Activated naive CD8-positive, alpha-beta T cell treated with anti-CD3 and anti-CD28 coated beads, Interleukin-2, amount 50 U/mL, for 24 hours (primary cell): ENCODE measurements around the gene PIEZO2.
A peak's percentile ranks its signal among the peaks of the same experiment; 100 is the strongest.

Experiments used
- ATAC-seq: fragments of 150-1000 bp; cut with Tn5 transposase; one replicate; pipeline ENCODE4 v1.10.0; 2021
- DNase-seq: peaks from one replicate; pipeline ENCODE4 v3.0.0; 2021
- H3K27ac Mint-ChIP-seq: one replicate; pipeline ENCODE4 v1.8.0; 2021; ENCODE audit warnings: mild to moderate bottlenecking, mixed read lengths
- H3K27me3 Mint-ChIP-seq: one replicate; pipeline ENCODE4 v1.8.0; 2021; ENCODE audit warnings: mixed read lengths
- H3K36me3 Mint-ChIP-seq: one replicate; pipeline ENCODE4 v1.8.0; 2021; ENCODE audit warnings: low read depth, mixed read lengths
- H3K4me1 Mint-ChIP-seq: one replicate; pipeline ENCODE4 v1.8.0; 2021; ENCODE audit warnings: mixed read lengths
- H3K4me3 Mint-ChIP-seq: one replicate; pipeline ENCODE4 v1.8.0; 2021; ENCODE audit warnings: mild to moderate bottlenecking, moderate library complexity, mixed read lengths
- H3K9me3 Mint-ChIP-seq: one replicate; pipeline ENCODE4 v1.8.0; 2021; ENCODE audit warnings: mixed read lengths

PIEZO2 gene

GRCh38 chr18:10726198-10727068 lies 422.9 kb downstream of the PIEZO2 start:
- Mint-ChIP-seq H3K36me3 (no peaks in the 10 kb centered on the region), H3K4me3 (no peak overlapping the region), H3K4me1 (peaks cover 3% of the 10 kb centered on the region), H3K27ac (no peak overlapping the region), H3K27me3 (peaks cover 19% of the 10 kb centered on the region), H3K9me3 (no peaks in the 10 kb centered on the region)
- no peak for DNase-seq
- ATAC-seq, result peak; percentile 33

DNA sequence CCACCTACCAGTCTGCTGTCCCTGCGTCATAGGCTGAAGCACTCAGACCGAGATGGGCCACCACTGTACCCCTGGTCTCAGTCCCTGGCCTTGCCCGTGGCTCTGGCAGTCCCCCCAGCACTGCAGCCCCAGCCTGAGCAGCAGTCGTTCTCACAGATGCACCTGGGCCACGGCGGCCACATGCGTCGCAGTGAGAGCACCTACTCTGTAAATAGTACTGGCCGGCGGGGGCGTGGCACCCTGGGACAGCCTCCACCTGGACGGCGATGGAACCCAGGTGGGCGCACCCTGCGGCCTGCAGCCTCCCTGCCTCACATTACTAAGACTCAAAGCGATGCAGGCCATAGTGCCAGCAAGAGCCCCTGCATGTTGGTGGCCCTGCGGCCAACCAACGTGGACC lies 424.7 kb downstream of the PIEZO2 start:
- no peak for ATAC-seq
- Mint-ChIP-seq H3K27me3 (peaks cover 20% of the 10 kb centered on the region), H3K4me3 (no peak overlapping the region), H3K9me3 (no peaks in the 10 kb centered on the region), H3K27ac (no peak overlapping the region), H3K36me3 (no peaks in the 10 kb centered on the region), H3K4me1 (peaks cover 3% of the 10 kb centered on the region)
- no peak for DNase-seq

DNA sequence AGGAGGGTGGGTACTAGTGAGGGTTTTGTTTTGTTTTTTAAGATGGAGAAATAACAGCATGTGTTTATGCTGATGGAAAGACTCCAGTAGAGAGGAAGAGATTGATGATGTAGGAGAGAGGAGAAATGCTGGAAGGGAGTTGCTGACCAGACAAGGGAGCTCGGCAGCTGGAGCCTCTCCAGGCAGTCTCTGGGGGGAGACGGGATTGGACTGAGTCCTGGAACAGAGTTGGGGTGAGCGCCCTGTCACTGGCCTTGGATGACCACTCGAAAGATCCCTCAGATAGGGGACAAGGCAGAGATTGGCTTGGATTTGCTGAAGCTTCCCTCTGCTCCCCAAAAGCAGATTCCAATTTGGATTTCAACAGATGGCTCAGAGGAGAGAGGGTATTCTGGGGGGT lies 425.9 kb downstream of the PIEZO2 start:
- H3K4me3 Mint-ChIP-seq, result no peak overlapping the region
- no peak for ATAC-seq
- DNase-seq, result no peak
- no peaks in the 10 kb centered on the region for H3K36me3 Mint-ChIP-seq
- H3K27me3 Mint-ChIP-seq, result peaks cover 20% of the 10 kb centered on the region
- H3K9me3 Mint-ChIP-seq, result no peaks in the 10 kb centered on the region
- H3K27ac Mint-ChIP-seq, result no peak overlapping the region
- peaks cover 3% of the 10 kb centered on the region for H3K4me1 Mint-ChIP-seq

GRCh38 chr18:10718809-10719208 lies 430.6 kb downstream of the PIEZO2 start:
- Mint-ChIP-seq H3K4me1 (no peaks in the 10 kb centered on the region), H3K4me3 (no peak overlapping the region), H3K36me3 (no peaks in the 10 kb centered on the region), H3K27ac (no peak overlapping the region), H3K27me3 (peaks cover 8% of the 10 kb centered on the region), H3K9me3 (no peaks in the 10 kb centered on the region)
- no peak for DNase-seq
- ATAC-seq, result no peak

DNA sequence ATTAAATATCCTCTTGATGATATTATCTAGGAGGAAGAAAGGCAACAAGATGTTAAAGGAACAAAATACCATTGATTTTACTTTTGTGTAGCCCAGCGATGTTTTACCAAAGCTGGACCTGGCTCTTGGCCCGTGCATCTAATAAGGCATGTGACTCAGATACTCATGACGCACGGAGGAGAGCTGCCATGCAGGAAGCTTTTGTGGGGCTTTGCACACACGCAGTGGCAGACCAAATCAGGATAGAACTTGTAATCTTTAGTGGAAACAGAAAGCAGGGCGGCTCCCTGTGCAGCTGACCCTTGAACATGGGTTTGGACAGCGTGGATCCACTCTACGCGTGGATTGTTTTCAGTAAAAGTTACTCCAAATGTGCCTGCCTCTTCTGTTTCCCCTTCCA lies 433.6 kb downstream of the PIEZO2 start:
- no peaks in the 10 kb centered on the region for H3K27me3 Mint-ChIP-seq
- H3K9me3 Mint-ChIP-seq, result no peaks in the 10 kb centered on the region
- no peak overlapping the region for H3K4me3 Mint-ChIP-seq
- H3K36me3 Mint-ChIP-seq, result no peaks in the 10 kb centered on the region
- no peak overlapping the region for H3K27ac Mint-ChIP-seq
- ATAC-seq (no peak), DNase-seq (no peak)
- H3K4me1 Mint-ChIP-seq, result no peaks in the 10 kb centered on the region

- Mint-ChIP-seq H3K36me3 (no peaks in the 10 kb centered on the region), H3K4me1 (no peaks in the 10 kb centered on the region), H3K4me3 (no peak overlapping the region), H3K27ac (no peak overlapping the region), H3K9me3 (no peaks in the 10 kb centered on the region), H3K27me3 (no peaks in the 10 kb centered on the region)
- no peak for DNase-seq
- no peak for ATAC-seq
These were observed 436.0 kb downstream of the PIEZO2 start for GRCh38 chr18:10713409-10713808.

GRCh38 chr18:10707294-10707693 lies 442.1 kb downstream of the PIEZO2 start:
- Mint-ChIP-seq H3K27ac (no peak overlapping the region), H3K9me3 (no peaks in the 10 kb centered on the region), H3K4me1 (no peaks in the 10 kb centered on the region), H3K4me3 (no peak overlapping the region), H3K27me3 (no peaks in the 10 kb centered on the region), H3K36me3 (no peaks in the 10 kb centered on the region)
- DNase-seq, result no peak
- no peak for ATAC-seq

- no peak overlapping the region for H3K27ac Mint-ChIP-seq
- no peak overlapping the region for H3K4me3 Mint-ChIP-seq
- no peaks in the 10 kb centered on the region for H3K36me3 Mint-ChIP-seq
- ATAC-seq (no peak), DNase-seq (no peak)
- no peaks in the 10 kb centered on the region for H3K9me3 Mint-ChIP-seq
- no peaks in the 10 kb centered on the region for H3K27me3 Mint-ChIP-seq
- no peaks in the 10 kb centered on the region for H3K4me1 Mint-ChIP-seq
These were observed 443.6 kb downstream of the PIEZO2 start for GRCh38 chr18:10705786-10706185.

GRCh38 chr18:10705291-10705690 lies 444.1 kb downstream of the PIEZO2 start:
- DNase-seq, result no peak
- no peak for ATAC-seq
- Mint-ChIP-seq H3K4me1 (no peaks in the 10 kb centered on the region), H3K36me3 (no peaks in the 10 kb centered on the region), H3K27ac (no peak overlapping the region), H3K9me3 (no peaks in the 10 kb centered on the region), H3K4me3 (no peak overlapping the region), H3K27me3 (no peaks in the 10 kb centered on the region)

- Mint-ChIP-seq H3K27me3 (no peaks in the 10 kb centered on the region), H3K4me1 (no peaks in the 10 kb centered on the region), H3K4me3 (no peak overlapping the region), H3K27ac (no peak overlapping the region), H3K36me3 (no peaks in the 10 kb centered on the region), H3K9me3 (no peaks in the 10 kb centered on the region)
- ATAC-seq, result no peak
- no peak for DNase-seq
These were observed 447.2 kb downstream of the PIEZO2 start for GRCh38 chr18:10702206-10702605.

DNA sequence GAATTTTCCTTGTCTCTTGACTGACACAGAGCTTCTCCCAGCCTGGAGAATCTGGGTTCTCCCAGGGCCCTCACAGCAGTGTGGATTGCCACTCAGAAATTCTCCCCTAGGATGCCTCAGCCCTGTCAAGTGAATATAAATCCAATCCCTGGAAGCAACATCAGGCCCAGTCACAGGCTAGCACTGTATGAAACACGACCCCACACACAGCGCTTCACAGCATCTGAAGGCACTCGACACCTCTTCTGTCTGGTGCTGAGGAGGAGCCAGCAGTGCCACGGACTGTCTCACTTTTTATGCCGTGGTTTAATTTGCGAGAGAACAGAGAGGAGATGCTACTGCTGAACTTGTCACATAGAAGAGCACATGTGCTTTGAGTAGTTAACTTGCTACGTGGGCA lies 459.0 kb downstream of the PIEZO2 start:
- no peak overlapping the region for H3K27ac Mint-ChIP-seq
- no peaks in the 10 kb centered on the region for H3K36me3 Mint-ChIP-seq
- no peak overlapping the region for H3K4me3 Mint-ChIP-seq
- ATAC-seq (no peak), DNase-seq (no peak)
- H3K9me3 Mint-ChIP-seq, result no peaks in the 10 kb centered on the region
- no peaks in the 10 kb centered on the region for H3K4me1 Mint-ChIP-seq
- H3K27me3 Mint-ChIP-seq, result peaks cover 3% of the 10 kb centered on the region

DNA sequence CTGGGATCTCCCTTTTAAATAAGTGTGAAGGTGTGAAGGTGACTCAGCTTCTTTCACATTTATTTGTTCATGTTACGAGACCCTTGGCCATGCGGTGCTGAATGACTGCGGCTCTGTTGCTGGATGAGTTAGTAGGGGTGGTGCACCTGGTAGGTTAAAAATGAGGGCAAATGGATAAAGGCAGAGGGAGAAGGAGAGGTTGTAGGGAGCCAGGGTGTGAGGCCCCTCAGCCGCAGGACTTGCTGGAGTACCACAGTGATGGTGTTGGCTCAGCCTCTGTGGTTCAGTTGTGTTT lies 459.4 kb downstream of the PIEZO2 start:
- ATAC-seq, result no peak
- no peaks in the 10 kb centered on the region for H3K9me3 Mint-ChIP-seq
- H3K27ac Mint-ChIP-seq, result no peak overlapping the region
- no peaks in the 10 kb centered on the region for H3K36me3 Mint-ChIP-seq
- no peaks in the 10 kb centered on the region for H3K4me1 Mint-ChIP-seq
- DNase-seq, result no peak
- H3K4me3 Mint-ChIP-seq, result no peak overlapping the region
- peaks cover 3% of the 10 kb centered on the region for H3K27me3 Mint-ChIP-seq

GRCh38 chr18:10689236-10690034 lies 459.9 kb downstream of the PIEZO2 start:
- H3K36me3 Mint-ChIP-seq, result no peaks in the 10 kb centered on the region
- H3K9me3 Mint-ChIP-seq, result no peaks in the 10 kb centered on the region
- H3K27me3 Mint-ChIP-seq, result peaks cover 3% of the 10 kb centered on the region
- H3K4me1 Mint-ChIP-seq, result no peaks in the 10 kb centered on the region
- DNase-seq (no peak), ATAC-seq (no peak)
- no peak overlapping the region for H3K27ac Mint-ChIP-seq
- H3K4me3 Mint-ChIP-seq, result no peak overlapping the region

DNA sequence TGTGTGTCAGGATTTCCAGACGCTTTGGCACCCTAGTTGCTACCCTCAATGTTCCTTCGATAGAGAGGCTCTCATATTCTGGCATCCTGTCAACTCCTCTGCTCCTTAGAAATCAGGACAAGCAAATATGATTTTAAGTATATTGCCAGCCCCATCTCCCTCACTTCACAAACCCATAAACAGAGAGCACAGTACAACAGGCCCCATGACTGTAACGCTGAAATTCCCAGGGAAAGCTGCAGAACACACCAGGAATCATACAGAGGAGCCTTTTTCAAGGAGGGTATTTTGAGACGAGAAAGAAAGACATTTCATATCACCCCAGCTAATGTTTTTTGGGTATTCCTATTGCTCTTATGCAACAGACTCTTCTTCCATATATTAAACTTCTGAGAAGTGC lies 460.6 kb downstream of the PIEZO2 start:
- ATAC-seq (no peak), DNase-seq (no peak)
- H3K4me3 Mint-ChIP-seq, result no peak overlapping the region
- no peaks in the 10 kb centered on the region for H3K9me3 Mint-ChIP-seq
- no peak overlapping the region for H3K27ac Mint-ChIP-seq
- no peaks in the 10 kb centered on the region for H3K36me3 Mint-ChIP-seq
- H3K27me3 Mint-ChIP-seq, result peaks cover 3% of the 10 kb centered on the region
- no peaks in the 10 kb centered on the region for H3K4me1 Mint-ChIP-seq

DNA sequence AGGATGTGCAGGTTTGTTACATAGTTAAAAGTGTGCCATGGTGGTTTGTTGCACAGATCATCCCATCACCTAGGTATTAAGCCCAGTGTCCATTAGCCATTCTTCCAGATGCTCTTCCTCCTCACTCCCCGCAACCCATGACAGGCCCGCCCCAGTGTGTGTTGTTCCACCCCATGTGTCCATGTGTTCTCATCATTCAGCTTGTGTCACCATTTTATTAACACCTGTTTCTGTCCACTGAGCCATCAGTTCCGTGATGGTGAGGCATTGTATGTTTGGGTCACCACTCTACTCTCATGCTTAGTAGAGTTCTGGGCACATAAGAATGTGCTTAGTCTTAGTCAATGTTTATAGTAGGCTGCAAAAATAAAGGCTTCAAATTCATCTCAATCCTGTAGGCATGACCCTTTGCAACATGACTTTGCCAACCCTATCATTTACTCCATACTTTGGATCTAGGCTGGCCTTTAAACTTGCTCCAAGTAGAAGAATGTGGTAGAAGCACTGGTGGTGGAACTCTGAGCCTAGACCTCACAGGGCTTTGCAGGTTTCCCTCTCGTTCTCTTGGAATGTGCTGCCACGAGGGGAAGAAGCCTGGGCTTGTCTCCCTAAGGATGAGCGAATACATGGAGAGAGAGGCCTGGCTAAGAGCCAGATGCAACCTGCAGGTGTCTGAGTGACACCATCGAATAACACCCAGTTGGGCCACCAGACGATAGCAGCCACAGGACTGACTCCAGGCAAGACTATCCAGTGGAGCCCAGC lies 462.0 kb downstream of the PIEZO2 start:
- DNase-seq (no peak), ATAC-seq (no peak)
- H3K36me3 Mint-ChIP-seq, result no peaks in the 10 kb centered on the region
- H3K27ac Mint-ChIP-seq, result no peak overlapping the region
- no peaks in the 10 kb centered on the region for H3K9me3 Mint-ChIP-seq
- H3K27me3 Mint-ChIP-seq, result peaks cover under 1% of the 10 kb centered on the region
- H3K4me1 Mint-ChIP-seq, result no peaks in the 10 kb centered on the region
- no peak overlapping the region for H3K4me3 Mint-ChIP-seq
